K562 (cell line): Measurements from ENCODE around the gene CLDN1.

ENCODE experiments used
- CEBPB ChIP-seq: fragments of 450-650 bp; IDR thresholded peaks from 2 replicates; pipeline ENCODE4 v1.6.1; 2016; ENCODE audit warnings: missing genetic modification characterization, missing compliant biosample characterization
- EWSR1 ChIP-seq: fragments of 450-650 bp; IDR thresholded peaks from 2 replicates; pipeline ENCODE4 v1.6.1; 2018; ENCODE audit warnings: borderline replicate concordance, mild to moderate bottlenecking, low read depth, moderate library complexity; ENCODE audit not compliant: partially characterized antibody
- FOXK2 ChIP-seq, 2 experiments: fragments of 450-650 bp; IDR thresholded peaks in 1 of 2; conservative IDR thresholded peaks in 1 of 2; 2 replicates each; pipeline ENCODE4 v1.6.1; 2016; ENCODE audit warnings: low read depth in 2 of 2, mild to moderate bottlenecking in 1 of 2
- JUND ChIP-seq, 2 experiments: IDR thresholded peaks; 2 replicates in 1 of 2; 3 replicates in 1 of 2; pipeline ENCODE4 v1.6.1; 2011; ENCODE audit warnings: borderline replicate concordance in 2 of 2, low read depth in 2 of 2, low read length in 2 of 2, improper control_type of control experiment in 1 of 2, missing biosample characterization in 1 of 2, missing genetic modification characterization in 1 of 2, missing genetic modification reagents in 1 of 2
- NEUROD1 ChIP-seq: fragments of 150-350 bp; IDR thresholded peaks from 2 replicates; pipeline ENCODE4 v1.6.1; 2014; ENCODE audit warnings: borderline replicate concordance, low read length, low read depth; ENCODE audit not compliant: partially characterized antibody
- RBM39 ChIP-seq: fragments of 200-400 bp; formaldehyde crosslinking; optimal IDR thresholded peaks from 2 replicates; pipeline ENCODE3; 2018; ENCODE audit warnings: low read depth, low read length
- RNF2 ChIP-seq: sonication (generic); IDR thresholded peaks from 2 replicates; pipeline ENCODE4 v1.6.1; 2016
- SPI1 ChIP-seq: IDR thresholded peaks from 2 replicates; pipeline ENCODE4 v1.6.1; 2011; ENCODE audit warnings: low read depth, low read length, control low read depth, borderline replicate concordance
- ZNF57 ChIP-seq: fragments of 450-650 bp; formaldehyde crosslinking; IDR thresholded peaks from 2 replicates; pipeline ENCODE4 v1.4.0; 2020; ENCODE audit warnings: mild to moderate bottlenecking, moderate library complexity
- TF ChIP-seq, protein P1 (sequence below), 2 experiments: fragments of 450-650 bp; formaldehyde crosslinking in 1 of 2; IDR thresholded peaks; 2 replicates each; pipeline versions ENCODE4 v1.4.0 to v1.6.1; 2014 to 2020; ENCODE audit warnings: mild to moderate bottlenecking in 2 of 2, borderline replicate concordance in 1 of 2, low read depth in 1 of 2
- TF ChIP-seq, protein P2 (sequence below), 3 experiments: IDR thresholded peaks in 2 of 3; conservative IDR thresholded peaks in 1 of 3; 2 replicates each; pipeline ENCODE4 v1.5.1; 2011 to 2012; ENCODE audit warnings: low read length in 3 of 3, mild to moderate bottlenecking in 3 of 3, control low read depth in 2 of 3, improper control_type of control experiment in 1 of 3, inconsistent platforms in 1 of 3, low read depth in 1 of 3, mixed read lengths in 1 of 3, moderate library complexity in 1 of 3; ENCODE audit not compliant: insufficient read depth in 2 of 3
- TF ChIP-seq, protein P3 (sequence below): IDR thresholded peaks from 3 replicates; pipeline ENCODE4 v1.6.1; 2011; ENCODE audit warnings: borderline replicate concordance, mild to moderate bottlenecking, moderate library complexity; ENCODE audit not compliant: insufficient read length; ENCODE audit errors: extremely low read depth

DNA sequence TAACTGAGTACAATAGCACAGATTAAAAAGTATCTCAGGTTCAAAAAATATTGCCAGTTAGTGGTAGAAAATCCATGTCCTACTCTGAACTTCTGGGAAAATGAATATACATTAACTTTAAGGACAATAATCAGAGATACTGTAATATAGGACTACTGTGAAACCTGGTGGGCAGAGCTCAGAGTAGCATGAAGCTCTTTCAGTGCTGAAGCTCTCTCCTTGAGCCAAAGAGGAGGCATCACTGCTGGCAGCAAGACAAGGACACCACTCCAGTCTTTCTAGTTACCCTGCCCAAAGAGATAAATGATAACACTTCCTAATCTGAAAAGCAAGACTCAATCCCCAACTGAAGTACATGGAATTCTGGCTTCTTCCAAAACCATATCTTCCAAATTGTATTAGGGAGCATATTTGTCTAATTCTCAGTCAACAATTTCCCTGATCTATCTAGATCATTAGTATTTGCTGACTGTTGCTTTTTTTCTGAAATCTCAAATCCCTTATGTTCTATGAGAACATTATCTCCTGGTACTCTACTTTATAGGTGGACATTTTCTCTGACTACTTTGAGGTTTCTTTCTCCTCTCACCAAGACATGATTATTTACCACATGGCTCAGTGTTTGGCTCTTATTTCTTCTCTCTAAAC lies 55.9 kb downstream of the CLDN1 start:
- TF ChIP-seq RBM39: no peak
- TF ChIP-seq, protein P1, sequence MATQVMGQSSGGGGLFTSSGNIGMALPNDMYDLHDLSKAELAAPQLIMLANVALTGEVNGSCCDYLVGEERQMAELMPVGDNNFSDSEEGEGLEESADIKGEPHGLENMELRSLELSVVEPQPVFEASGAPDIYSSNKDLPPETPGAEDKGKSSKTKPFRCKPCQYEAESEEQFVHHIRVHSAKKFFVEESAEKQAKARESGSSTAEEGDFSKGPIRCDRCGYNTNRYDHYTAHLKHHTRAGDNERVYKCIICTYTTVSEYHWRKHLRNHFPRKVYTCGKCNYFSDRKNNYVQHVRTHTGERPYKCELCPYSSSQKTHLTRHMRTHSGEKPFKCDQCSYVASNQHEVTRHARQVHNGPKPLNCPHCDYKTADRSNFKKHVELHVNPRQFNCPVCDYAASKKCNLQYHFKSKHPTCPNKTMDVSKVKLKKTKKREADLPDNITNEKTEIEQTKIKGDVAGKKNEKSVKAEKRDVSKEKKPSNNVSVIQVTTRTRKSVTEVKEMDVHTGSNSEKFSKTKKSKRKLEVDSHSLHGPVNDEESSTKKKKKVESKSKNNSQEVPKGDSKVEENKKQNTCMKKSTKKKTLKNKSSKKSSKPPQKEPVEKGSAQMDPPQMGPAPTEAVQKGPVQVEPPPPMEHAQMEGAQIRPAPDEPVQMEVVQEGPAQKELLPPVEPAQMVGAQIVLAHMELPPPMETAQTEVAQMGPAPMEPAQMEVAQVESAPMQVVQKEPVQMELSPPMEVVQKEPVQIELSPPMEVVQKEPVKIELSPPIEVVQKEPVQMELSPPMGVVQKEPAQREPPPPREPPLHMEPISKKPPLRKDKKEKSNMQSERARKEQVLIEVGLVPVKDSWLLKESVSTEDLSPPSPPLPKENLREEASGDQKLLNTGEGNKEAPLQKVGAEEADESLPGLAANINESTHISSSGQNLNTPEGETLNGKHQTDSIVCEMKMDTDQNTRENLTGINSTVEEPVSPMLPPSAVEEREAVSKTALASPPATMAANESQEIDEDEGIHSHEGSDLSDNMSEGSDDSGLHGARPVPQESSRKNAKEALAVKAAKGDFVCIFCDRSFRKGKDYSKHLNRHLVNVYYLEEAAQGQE (IDR thresholded peaks at IDR 0.05; ENCODE audit: borderline replicate concordance): no peak
- TF ChIP-seq, protein P1 (CRISPR knock-in tag; IDR thresholded peaks at IDR 0.05; ENCODE audit: low read depth): no peak
- TF ChIP-seq CEBPB: no peak
- no peak for TF ChIP-seq FOXK2 (conservative IDR thresholded peaks at IDR 0.05 in 1 of 2, IDR thresholded peaks at IDR 0.05 in 1 of 2; ENCODE audit: low read depth in 2 of 2)
- TF ChIP-seq, protein P2, sequence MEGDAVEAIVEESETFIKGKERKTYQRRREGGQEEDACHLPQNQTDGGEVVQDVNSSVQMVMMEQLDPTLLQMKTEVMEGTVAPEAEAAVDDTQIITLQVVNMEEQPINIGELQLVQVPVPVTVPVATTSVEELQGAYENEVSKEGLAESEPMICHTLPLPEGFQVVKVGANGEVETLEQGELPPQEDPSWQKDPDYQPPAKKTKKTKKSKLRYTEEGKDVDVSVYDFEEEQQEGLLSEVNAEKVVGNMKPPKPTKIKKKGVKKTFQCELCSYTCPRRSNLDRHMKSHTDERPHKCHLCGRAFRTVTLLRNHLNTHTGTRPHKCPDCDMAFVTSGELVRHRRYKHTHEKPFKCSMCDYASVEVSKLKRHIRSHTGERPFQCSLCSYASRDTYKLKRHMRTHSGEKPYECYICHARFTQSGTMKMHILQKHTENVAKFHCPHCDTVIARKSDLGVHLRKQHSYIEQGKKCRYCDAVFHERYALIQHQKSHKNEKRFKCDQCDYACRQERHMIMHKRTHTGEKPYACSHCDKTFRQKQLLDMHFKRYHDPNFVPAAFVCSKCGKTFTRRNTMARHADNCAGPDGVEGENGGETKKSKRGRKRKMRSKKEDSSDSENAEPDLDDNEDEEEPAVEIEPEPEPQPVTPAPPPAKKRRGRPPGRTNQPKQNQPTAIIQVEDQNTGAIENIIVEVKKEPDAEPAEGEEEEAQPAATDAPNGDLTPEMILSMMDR (IDR thresholded peaks at IDR 0.05 in 2 of 3, conservative IDR thresholded peaks at IDR 0.05 in 1 of 3; ENCODE audit: insufficient read depth in 2 of 3, low read depth in 1 of 3, low read length in 3 of 3): no peak
- no peak for TF ChIP-seq RNF2
- TF ChIP-seq EWSR1: no peak
- TF ChIP-seq NEUROD1: no peak
- TF ChIP-seq JUND (IDR thresholded peaks at IDR 0.05; ENCODE audit: borderline replicate concordance, low read depth, low read length): no peak
- TF ChIP-seq JUND (tag; IDR thresholded peaks at IDR 0.05; ENCODE audit: borderline replicate concordance, low read depth, low read length): no peak
- TF ChIP-seq, protein P3, sequence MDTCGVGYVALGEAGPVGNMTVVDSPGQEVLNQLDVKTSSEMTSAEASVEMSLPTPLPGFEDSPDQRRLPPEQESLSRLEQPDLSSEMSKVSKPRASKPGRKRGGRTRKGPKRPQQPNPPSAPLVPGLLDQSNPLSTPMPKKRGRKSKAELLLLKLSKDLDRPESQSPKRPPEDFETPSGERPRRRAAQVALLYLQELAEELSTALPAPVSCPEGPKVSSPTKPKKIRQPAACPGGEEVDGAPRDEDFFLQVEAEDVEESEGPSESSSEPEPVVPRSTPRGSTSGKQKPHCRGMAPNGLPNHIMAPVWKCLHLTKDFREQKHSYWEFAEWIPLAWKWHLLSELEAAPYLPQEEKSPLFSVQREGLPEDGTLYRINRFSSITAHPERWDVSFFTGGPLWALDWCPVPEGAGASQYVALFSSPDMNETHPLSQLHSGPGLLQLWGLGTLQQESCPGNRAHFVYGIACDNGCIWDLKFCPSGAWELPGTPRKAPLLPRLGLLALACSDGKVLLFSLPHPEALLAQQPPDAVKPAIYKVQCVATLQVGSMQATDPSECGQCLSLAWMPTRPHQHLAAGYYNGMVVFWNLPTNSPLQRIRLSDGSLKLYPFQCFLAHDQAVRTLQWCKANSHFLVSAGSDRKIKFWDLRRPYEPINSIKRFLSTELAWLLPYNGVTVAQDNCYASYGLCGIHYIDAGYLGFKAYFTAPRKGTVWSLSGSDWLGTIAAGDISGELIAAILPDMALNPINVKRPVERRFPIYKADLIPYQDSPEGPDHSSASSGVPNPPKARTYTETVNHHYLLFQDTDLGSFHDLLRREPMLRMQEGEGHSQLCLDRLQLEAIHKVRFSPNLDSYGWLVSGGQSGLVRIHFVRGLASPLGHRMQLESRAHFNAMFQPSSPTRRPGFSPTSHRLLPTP: no peak
- no peak for TF ChIP-seq SPI1
- TF ChIP-seq ZNF57: no peak
